GM19467 (cell line): ENCODE measurements around the gene PDYN.
"Not testable (repeated sequence)": the region's sequence is repeated elsewhere in the genome, so short reads cannot be mapped to it uniquely, and the experiment has no call there.

ENCODE experiments used
- ATAC-seq: cut with Tn5 transposase; IDR thresholded peaks from one replicate; pipeline ENCODE4 v1.9.1; 2021; ENCODE audit warnings: mild to moderate bottlenecking, moderate library complexity; ENCODE audit not compliant: unreplicated experiment

PDYN gene

GRCh38 chr20:1993986-1994385 lies at the start of gene PDYN:
Gene PDYN, minus strand, starts transcription at chr20:1994058. Its CDS starts 10,974 bp downstream, at chr20:1983084.
- no peak for ATAC-seq

DNA sequence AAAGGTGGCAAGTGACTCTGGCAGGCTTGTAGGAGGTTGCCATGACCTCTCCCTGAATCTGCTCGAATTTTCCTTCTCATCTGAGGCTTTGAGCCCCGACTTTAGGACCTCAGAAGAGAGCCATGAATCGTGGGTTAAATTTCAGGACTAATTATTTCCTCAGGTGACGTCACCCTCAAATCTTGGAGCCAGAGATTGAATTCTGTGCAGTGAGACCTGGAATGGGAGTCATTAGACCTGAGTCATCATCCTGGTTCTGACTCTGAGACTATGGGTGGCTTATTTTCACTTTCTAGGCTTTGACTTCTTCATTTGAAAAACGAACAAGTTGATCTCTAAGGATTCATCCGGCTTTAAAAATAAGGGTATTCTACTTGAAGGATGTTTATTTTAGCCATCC lies 48.5 kb upstream of the PDYN start:
- no peak for ATAC-seq

DNA sequence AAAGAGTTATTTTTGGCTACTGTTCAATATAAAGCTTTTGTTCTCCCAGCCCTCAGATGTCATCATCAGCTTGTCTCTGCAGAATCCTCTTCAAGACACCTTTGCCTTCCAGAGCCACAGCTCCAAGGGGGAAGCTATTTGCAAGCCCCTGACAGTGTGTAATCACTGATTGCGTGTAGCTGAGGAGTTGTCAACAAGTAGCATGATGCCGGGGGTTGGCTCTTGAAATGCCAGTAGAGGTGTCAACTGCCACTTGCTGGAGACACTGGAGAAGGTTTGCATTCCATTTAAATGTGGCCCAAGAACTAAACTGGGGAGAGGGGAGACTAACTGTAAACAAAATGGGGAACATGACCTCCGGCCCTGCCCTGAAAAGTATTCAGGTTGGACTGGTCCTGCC lies 44.3 kb upstream of the PDYN start:
- ATAC-seq = no peak

- no peak for ATAC-seq
These were observed 43.5 kb upstream of the PDYN start for GRCh38 chr20:2037296-2037914.

DNA sequence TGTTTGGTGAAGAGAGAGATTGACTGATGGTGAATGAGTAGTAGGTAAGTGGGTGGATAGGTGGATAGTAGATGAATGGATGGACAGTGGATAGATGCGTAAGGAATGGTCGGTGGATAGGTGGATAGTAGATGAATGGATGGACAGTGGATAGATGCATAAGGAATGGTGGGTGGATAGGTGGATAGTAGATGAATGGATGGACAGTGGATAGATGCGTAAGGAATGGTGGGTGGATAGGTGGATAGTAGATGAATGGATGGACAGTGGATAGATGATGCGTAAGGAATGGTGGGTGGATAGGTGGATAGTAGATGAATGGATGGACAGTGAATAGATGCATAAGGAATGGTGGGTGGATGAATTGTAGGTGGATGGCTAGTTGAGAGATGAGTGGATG lies 42.5 kb upstream of the PDYN start:
- ATAC-seq = not testable (repeated sequence)

GRCh38 chr20:2032168-2032567 lies 38.3 kb upstream of the PDYN start:
- ATAC-seq = no peak

GRCh38 chr20:2026514-2026913 lies 32.7 kb upstream of the PDYN start:
- no peak for ATAC-seq

DNA sequence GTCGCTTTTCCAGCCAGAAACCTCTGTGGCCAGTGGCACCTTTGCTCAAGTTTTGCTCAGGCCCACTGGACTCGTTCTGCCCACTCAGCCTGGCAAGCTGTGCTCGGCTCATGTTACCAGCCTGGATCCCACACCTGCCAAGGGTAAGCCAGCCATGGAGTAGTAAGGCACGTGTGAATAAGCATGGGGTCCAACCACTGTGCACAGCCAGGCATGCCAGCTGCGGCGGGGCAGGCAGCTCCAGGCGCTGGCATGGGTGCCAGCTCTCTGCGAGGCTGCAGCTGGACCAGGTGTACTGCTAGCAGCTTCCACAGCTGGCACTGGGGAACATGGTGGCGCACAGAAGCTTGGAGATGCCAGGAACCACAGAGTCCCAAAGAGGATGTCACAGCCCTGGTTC lies 32.1 kb upstream of the PDYN start:
- no peak for ATAC-seq

DNA sequence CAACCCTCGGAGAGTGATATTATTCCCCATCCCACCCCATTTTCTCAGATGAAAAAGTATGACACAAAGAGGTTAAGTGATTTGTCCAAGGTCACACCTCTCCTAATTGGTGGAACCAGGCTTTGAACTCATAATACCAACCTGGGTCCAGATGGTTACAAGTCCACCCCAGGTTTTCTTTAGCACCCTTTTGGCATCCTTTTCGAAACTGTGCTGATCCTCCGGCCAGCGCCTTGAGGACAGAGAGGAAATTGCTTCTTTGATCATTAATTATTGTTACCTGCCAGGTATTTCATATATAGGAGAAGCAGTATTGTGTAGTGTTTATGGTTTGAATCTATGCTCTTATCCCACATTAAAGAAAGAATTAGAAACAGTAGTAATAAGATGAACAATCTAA lies 29.3 kb upstream of the PDYN start:
- no peak for ATAC-seq

DNA sequence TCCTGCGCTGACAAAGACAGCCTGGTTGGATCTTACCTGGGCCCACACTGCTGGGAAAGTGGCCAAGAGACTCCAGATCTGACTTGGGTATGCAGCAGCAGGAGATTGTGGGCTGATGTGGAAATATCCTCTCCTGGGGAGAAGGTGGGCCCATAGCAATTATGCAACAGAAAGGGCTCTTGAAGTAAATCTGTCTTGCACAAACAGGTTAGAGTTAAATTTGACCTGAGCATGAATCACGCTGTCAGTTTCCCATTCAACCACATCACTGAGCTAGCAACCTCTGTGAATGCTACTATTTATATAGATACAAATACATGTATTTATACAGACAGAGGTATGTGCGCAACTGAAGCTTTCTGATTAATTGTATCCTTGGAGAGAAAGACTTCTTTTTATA lies 28.3 kb upstream of the PDYN start:
- ATAC-seq = no peak

DNA sequence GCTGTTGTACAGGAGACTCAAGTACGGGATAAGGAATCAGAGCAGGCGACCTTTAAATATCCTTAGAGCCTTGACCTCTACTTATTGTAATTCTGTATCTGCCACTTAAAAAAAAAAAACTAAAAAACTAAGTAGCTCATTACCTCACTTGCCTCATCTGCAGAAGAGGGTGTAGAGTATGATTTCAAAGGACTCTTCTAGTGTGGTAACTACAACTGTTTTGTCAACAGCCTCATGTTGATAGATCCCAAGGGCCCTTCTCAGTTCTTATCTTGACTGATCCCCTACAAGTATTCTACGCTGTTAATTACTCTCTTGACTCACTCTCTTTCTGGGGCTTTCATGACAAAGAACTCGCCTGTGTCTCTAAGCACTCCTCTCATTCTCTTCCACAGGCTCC lies 16.7 kb upstream of the PDYN start:
- ATAC-seq = no peak

- no peak for ATAC-seq
These were observed 12.8 kb upstream of the PDYN start for GRCh38 chr20:2006452-2007361.

DNA sequence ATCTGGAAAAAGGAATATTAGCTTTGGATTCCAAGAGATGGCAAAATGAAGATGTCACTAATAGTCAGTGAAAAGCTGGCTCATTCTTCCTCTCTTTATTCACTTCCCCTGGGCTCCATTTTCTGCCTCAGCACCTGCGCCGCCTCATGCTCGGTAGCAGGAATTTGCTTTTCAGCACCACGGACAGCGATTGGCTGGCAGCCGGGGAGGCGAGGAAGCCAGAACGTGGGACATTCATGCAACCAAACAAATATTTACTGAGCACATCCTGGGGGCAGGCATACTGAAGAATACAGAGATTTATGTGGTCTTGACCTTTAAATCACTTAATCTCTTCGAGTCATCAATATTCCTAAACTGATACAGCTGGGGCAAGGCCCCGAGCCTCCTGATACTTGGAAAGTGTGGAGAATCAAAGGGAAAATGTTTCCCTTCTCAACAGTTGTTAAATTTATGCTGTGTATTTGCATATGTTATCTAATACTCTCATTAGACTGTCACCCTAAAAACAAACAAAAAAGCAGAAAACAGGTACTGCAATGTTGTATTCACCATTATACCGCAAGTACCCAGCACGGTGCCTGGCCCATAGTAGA lies 12.1 kb upstream of the PDYN start:
- ATAC-seq = no peak

- no peak for ATAC-seq
These were observed 11.5 kb upstream of the PDYN start for GRCh38 chr20:2005359-2005758.

- ATAC-seq = no peak
These were observed 10.3 kb upstream of the PDYN start for GRCh38 chr20:2004171-2004570.

GRCh38 chr20:2002365-2002764 lies 8.5 kb upstream of the PDYN start:
- ATAC-seq = no peak

DNA sequence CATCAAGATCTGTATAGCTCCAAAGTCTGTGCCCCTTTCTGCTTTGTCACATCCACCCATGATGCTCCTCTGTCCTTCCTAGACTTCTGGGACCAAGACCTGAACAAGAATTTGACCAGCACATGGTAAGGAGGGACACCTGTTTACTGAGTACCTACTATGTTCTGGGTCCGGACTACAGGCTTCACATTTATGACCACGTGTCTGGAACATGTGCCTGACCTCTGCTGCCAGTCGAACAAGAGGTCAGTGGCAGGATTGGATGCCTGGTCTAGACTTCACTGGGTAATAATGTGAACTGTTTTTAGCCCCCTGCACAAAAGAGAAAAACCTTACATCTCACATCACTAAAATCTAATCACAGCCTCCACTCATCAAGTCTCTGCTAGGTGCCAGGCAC lies 7.3 kb upstream of the PDYN start:
- ATAC-seq = no peak

DNA sequence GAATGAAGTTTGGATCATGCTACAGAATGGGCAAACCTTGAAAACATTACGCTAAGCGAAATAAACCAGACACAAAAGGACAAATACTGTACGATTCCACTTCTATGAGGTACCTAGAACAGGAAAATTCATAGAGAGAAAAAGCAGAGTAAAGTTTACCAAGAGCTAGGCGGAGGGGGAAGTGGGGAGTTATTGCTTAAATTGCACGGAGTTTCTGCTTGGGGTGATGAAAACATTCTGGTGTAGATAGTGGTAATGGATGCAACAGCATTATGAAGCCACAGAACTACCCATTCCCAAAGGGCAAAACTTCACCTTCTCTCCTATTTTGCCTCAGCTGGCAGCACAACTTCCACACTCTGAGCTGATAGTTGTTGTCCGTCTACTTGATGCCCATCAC lies 6.4 kb upstream of the PDYN start:
- no peak for ATAC-seq

DNA sequence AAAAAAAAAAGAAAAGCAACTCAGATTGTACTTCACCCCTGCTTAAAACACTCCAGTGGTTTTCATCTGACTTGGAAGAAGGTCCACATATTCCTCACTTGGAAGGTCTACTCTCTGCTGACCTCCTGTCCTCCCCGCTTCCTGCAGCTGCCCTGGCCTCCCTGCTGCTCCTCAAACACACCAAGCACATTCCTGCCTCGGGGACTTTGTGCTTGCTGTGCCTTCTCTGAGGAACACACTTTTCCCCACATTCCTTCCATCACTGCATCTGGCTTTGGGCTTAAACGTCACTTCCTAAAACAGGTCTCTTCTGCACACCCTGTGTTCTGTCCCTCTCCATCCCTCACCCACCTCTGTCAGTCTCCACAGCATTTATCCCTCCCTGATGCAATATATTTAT lies 4.9 kb upstream of the PDYN start:
- ATAC-seq = no peak

DNA sequence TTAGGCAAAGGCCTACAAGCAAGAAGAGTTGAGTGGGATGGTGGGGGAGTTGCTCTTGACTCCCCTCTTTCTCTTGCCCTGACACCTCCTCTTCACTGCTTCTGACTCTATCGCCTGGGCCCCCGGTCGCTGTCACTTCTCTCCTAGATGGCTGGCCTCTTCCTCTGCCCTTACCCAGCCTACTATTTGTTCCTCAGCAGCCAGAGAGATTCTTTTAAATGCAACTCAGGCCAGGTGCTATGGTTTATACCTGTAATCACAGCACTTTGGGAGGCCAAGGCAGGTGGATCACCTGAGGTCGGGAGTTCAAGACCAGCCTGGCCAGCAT lies 4.3 kb upstream of the PDYN start:
- no peak for ATAC-seq

DNA sequence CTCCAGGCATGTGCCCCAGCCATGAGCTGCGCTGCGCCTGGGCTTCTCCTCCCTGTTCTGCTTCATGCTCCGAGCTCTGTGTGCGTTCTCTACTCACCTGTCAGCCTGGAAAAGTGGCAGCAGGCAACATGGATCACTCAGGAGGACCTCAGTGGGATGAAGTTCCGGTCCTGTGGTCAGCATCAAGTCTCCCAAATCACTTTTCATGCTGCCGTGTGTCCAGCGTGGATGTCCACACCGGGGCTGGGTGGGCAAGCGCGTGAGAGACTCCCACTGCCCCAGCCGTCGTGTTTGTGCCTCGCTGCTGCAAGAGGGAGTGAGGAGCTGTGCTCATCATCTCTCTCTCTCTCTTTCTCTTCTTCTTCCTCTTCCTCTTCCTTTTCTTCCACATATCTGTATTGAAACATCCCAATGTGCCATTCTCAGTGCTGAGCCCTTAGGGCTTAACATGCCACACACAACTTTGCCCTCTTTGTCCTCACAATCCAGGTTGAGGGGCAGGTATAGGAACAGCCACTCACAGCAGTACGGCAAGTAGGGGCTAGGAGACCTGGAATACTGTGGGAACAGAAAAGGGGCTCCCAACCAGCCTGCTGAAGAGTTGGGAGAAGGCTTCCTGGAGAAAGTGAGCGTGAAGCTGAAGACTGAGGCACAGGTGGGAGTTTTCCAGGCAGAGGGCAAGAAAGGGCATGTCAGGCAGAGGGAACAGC lies 3.8 kb upstream of the PDYN start:
- ATAC-seq = no peak
